SJCRH30 (cell line): ENCODE data around the gene EFS. TPM values are rescaled to one million over a fixed set of nuclear protein-coding genes. Genes with fewer than 3 reads are reported as not detected.
A peak's percentile ranks its signal among the peaks of the same experiment; 100 is the strongest.
"Not testable (repeated sequence)": the region's sequence is repeated elsewhere in the genome, so short reads cannot be mapped to it uniquely, and the experiment has no call there.

ENCODE experiments used
- DNase-seq, 2 experiments: peaks; one replicate each; pipeline ENCODE4 v3.0.0-alpha.2; 2015 to 2020
- H3K27ac ChIP-seq: fragments of 250-450 bp; sonication (Bioruptor Pico); 2 replicates; pipeline ENCODE4 v1.5.1; 2020; ENCODE audit warnings: mild to moderate bottlenecking, moderate library complexity
- H3K27me3 ChIP-seq: fragments of 250-450 bp; sonication (Bioruptor Pico); 2 replicates; pipeline ENCODE4 v1.5.1; 2020; ENCODE audit warnings: mild to moderate bottlenecking, moderate library complexity
- H3K36me3 ChIP-seq: fragments of 250-450 bp; sonication (Bioruptor Pico); 2 replicates; pipeline ENCODE4 v1.5.1; 2020; ENCODE audit warnings: mild to moderate bottlenecking, moderate library complexity
- H3K4me1 ChIP-seq: fragments of 250-450 bp; sonication (Bioruptor Pico); 2 replicates; pipeline ENCODE4 v1.5.1; 2020; ENCODE audit warnings: mild to moderate bottlenecking, moderate library complexity
- H3K4me3 ChIP-seq: fragments of 250-450 bp; sonication (Bioruptor Pico); 2 replicates; pipeline ENCODE4 v1.5.1; 2020; ENCODE audit warnings: mild to moderate bottlenecking, moderate library complexity
- H3K9me3 ChIP-seq: fragments of 250-450 bp; sonication (Bioruptor Pico); replicated peaks from 2 replicates; pipeline ENCODE4 v1.5.1; 2020; ENCODE audit warnings: mild to moderate bottlenecking, moderate library complexity
- total RNA-seq: library from RNA; depleted of rRNA; stranded (reverse); fragments of >200 nt; shearing (Covaris generic); gene quantifications from 2 replicates; pipeline ENCODE4 v1.2.3, GENCODE V29; 2014

Gene EFS
- total RNA-seq, 1 experiment from 2014 or later: 26.4 TPM

- not testable (repeated sequence) for DNase-seq, H3K4me3 ChIP-seq, H3K4me1 ChIP-seq, H3K27ac ChIP-seq, H3K27me3 ChIP-seq, H3K9me3 ChIP-seq
- H3K36me3 ChIP-seq: peaks cover 33% of the 10 kb centered on the region
These were observed 39.2 kb downstream of the EFS start for GRCh38 chr14:23325746-23326145.

GRCh38 chr14:23324993-23325392 lies 40.0 kb downstream of the EFS start:
- Histone ChIP-seq H3K36me3 (peaks cover 33% of the 10 kb centered on the region), H3K4me3 (no peak overlapping the region), H3K27ac (no peak overlapping the region), H3K9me3 (no peaks in the 10 kb centered on the region), H3K27me3 (no peaks in the 10 kb centered on the region; the same call in 1 of the 2 replicates), H3K4me1 (peaks cover 8% of the 10 kb centered on the region)
- no peak for DNase-seq

GRCh38 chr14:23324455-23324846 lies 40.5 kb downstream of the EFS start:
- H3K4me3 ChIP-seq: no peak overlapping the region
- H3K27me3 ChIP-seq: no peaks in the 10 kb centered on the region; the same call in 1 of the 2 replicates
- no peak for DNase-seq

GRCh38 chr14:23323838-23324454 lies 41.0 kb downstream of the EFS start:
- Histone ChIP-seq H3K9me3 (no peaks in the 10 kb centered on the region), H3K27me3 (no peaks in the 10 kb centered on the region; the same call in 1 of the 2 replicates), H3K4me3 (no peak overlapping the region), H3K4me1 (peaks cover 10% of the 10 kb centered on the region), H3K27ac (no peak overlapping the region), H3K36me3 (peaks cover 33% of the 10 kb centered on the region)
- DNase-seq: no peak

More at GRCh38 chr14:23324455-23324846, 40.5 kb downstream of the EFS start:
- Histone ChIP-seq H3K9me3 (no peaks in the 10 kb centered on the region), H3K27ac (no peak overlapping the region), H3K4me1 (peaks cover 10% of the 10 kb centered on the region), H3K36me3 (peaks cover 33% of the 10 kb centered on the region)

GRCh38 chr14:23322568-23323517 lies 42.1 kb downstream of the EFS start:
- Histone ChIP-seq H3K4me1 (peaks cover 10% of the 10 kb centered on the region), H3K27me3 (no peaks in the 10 kb centered on the region), H3K9me3 (no peaks in the 10 kb centered on the region), H3K36me3 (peaks cover 33% of the 10 kb centered on the region), H3K27ac (peak overlapping the region; percentile 91), H3K4me3 (peak overlapping the region; percentile 99)
- no peak for DNase-seq

- Histone ChIP-seq H3K27ac (peak overlapping the region; percentile 91), H3K36me3 (peaks cover 33% of the 10 kb centered on the region), H3K9me3 (no peaks in the 10 kb centered on the region), H3K4me1 (peaks cover 10% of the 10 kb centered on the region), H3K27me3 (no peaks in the 10 kb centered on the region), H3K4me3 (peak overlapping the region; percentile 99)
- peak; percentile 44 to 59 for DNase-seq
These were observed 43.1 kb downstream of the EFS start for GRCh38 chr14:23321572-23322547.

- Histone ChIP-seq H3K4me1 (peaks cover 10% of the 10 kb centered on the region), H3K9me3 (no peaks in the 10 kb centered on the region), H3K27me3 (no peaks in the 10 kb centered on the region), H3K4me3 (peak within 1 kb of the TSS; percentile 99), H3K36me3 (peaks cover 33% of the 10 kb centered on the region), H3K27ac (peak within 1 kb of the TSS; percentile 91)
- peak; percentile 99 to 100 for DNase-seq
These were observed 44.1 kb downstream of the EFS start, which contains the start of gene PABPN1 for GRCh38 chr14:23320584-23321571. PABPN1 (plus strand) TSS chr14:23321457; CDS start chr14:23321470, 13 bp downstream.

- H3K4me1 ChIP-seq: peaks cover 10% of the 10 kb centered on the region
- no peaks in the 10 kb centered on the region for H3K27me3 ChIP-seq
- peak overlapping the region; percentile 56 for H3K27ac ChIP-seq
- peak overlapping the region; percentile 47 for H3K4me3 ChIP-seq
- H3K9me3 ChIP-seq: no peaks in the 10 kb centered on the region
- peaks cover 31% of the 10 kb centered on the region for H3K36me3 ChIP-seq
- no peak for DNase-seq
These were observed 45.0 kb downstream of the EFS start for GRCh38 chr14:23319746-23320583.

- no peak overlapping the region for H3K4me3 ChIP-seq
- no peak for DNase-seq
These were observed 48.7 kb downstream of the EFS start for GRCh38 chr14:23316300-23316699.

GRCh38 chr14:23310546-23310945 lies 54.4 kb downstream of the EFS start:
- DNase-seq: no peak
- Histone ChIP-seq H3K9me3 (no peaks in the 10 kb centered on the region), H3K27ac (no peak overlapping the region), H3K27me3 (no peaks in the 10 kb centered on the region), H3K4me1 (no peaks in the 10 kb centered on the region; the same call in 1 of the 2 replicates), H3K36me3 (peaks cover 33% of the 10 kb centered on the region), H3K4me3 (no peak overlapping the region)

More at GRCh38 chr14:23316300-23316699, 48.7 kb downstream of the EFS start:
- Histone ChIP-seq H3K36me3 (peaks cover 15% of the 10 kb centered on the region), H3K27me3 (no peaks in the 10 kb centered on the region), H3K27ac (no peak overlapping the region), H3K9me3 (no peaks in the 10 kb centered on the region), H3K4me1 (peaks cover 7% of the 10 kb centered on the region)

- DNase-seq: no peak
- peaks cover 33% of the 10 kb centered on the region for H3K36me3 ChIP-seq
These were observed 56.1 kb downstream of the EFS start for GRCh38 chr14:23308721-23309445.

More at GRCh38 chr14:23308721-23309445, 56.1 kb downstream of the EFS start:
- no peaks in the 10 kb centered on the region; the same call in 1 of the 2 replicates for H3K4me1 ChIP-seq
- no peak overlapping the region for H3K4me3 ChIP-seq
- no peak overlapping the region for H3K27ac ChIP-seq
- H3K9me3 ChIP-seq: no peaks in the 10 kb centered on the region
- no peaks in the 10 kb centered on the region for H3K27me3 ChIP-seq
